K562 (cell line): ENCODE data around the gene ABHD5. TPM values are rescaled to one million over a fixed set of nuclear protein-coding genes. Genes with fewer than 3 reads are reported as not detected.

Experiments
- C11orf30 ChIP-seq: fragments of 450-650 bp; IDR thresholded peaks from 2 replicates; pipeline ENCODE4 v1.6.1; 2016; ENCODE audit warnings: low read depth, mild to moderate bottlenecking
- CBFA2T3 ChIP-seq: fragments of 450-650 bp; IDR thresholded peaks from 2 replicates; pipeline ENCODE4 v1.6.1; 2017
- CHD1 ChIP-seq: fragments of 200-600 bp; sonication (generic); IDR thresholded peaks from one replicate; pipeline ENCODE4 v1.6.1; 2012; ENCODE audit warnings: mild to moderate bottlenecking, moderate library complexity, low read length, inconsistent platforms
- CHD4 ChIP-seq: fragments of 200-600 bp; sonication (generic); IDR thresholded peaks from 3 replicates; pipeline ENCODE4 v1.6.1; 2012; ENCODE audit warnings: low read depth, mild to moderate bottlenecking, mixed read lengths, low read length, inconsistent platforms; ENCODE audit not compliant: insufficient read depth, insufficient replicate concordance, poor library complexity, severe bottlenecking
- CREB3L1 ChIP-seq: fragments of 450-650 bp; IDR thresholded peaks from 2 replicates; pipeline ENCODE4 v1.6.1; 2014; ENCODE audit warnings: low read depth, mild to moderate bottlenecking, moderate library complexity, borderline replicate concordance
- DIDO1 ChIP-seq: fragments of 450-650 bp; IDR thresholded peaks from 2 replicates; pipeline ENCODE4 v1.6.1; 2016; ENCODE audit warnings: low read depth, missing biosample characterization, missing genetic modification characterization
- DMBX1 ChIP-seq: fragments of 250-450 bp; sonication (Bioruptor Pico); IDR thresholded peaks from 2 replicates; pipeline ENCODE4 v1.8.0; 2022; ENCODE audit warnings: inconsistent platforms, mild to moderate bottlenecking, moderate library complexity, borderline replicate concordance
- ERF ChIP-seq: fragments of 450-650 bp; formaldehyde crosslinking; IDR thresholded peaks from 2 replicates; pipeline ENCODE4 v1.4.0; 2020; ENCODE audit warnings: mild to moderate bottlenecking, mixed read lengths
- HDAC1 ChIP-seq, 2 experiments: fragments of 450-650 bp; IDR thresholded peaks; 2 replicates each; pipeline ENCODE4 v1.6.1; 2016 to 2017; ENCODE audit warnings: inconsistent platforms in 1 of 2, mild to moderate bottlenecking in 1 of 2, moderate library complexity in 1 of 2
- JUND ChIP-seq, 2 experiments: IDR thresholded peaks; 2 replicates in 1 of 2; 3 replicates in 1 of 2; pipeline ENCODE4 v1.6.1; 2011; ENCODE audit warnings: borderline replicate concordance in 2 of 2, low read depth in 2 of 2, low read length in 2 of 2, improper control_type of control experiment in 1 of 2, missing biosample characterization in 1 of 2, missing genetic modification characterization in 1 of 2, missing genetic modification reagents in 1 of 2
- MAFF ChIP-seq: IDR thresholded peaks from 2 replicates; pipeline ENCODE4 v1.6.1; 2012; ENCODE audit warnings: low read length, improper control_type of control experiment
- MAFG ChIP-seq: fragments of 450-650 bp; conservative IDR thresholded peaks from 2 replicates; pipeline ENCODE4 v1.6.1; 2016; ENCODE audit warnings: missing genetic modification characterization, missing compliant biosample characterization
- MAX ChIP-seq: sonication (generic); formaldehyde crosslinking; IDR thresholded peaks from 2 replicates; pipeline ENCODE4 v1.9.0; 2022; ENCODE audit warnings: mild to moderate bottlenecking, missing genetic modification reagents
- NCOA4 ChIP-seq: fragments of 450-650 bp; IDR thresholded peaks from 2 replicates; pipeline ENCODE4 v1.6.1; 2018; ENCODE audit warnings: mild to moderate bottlenecking; ENCODE audit not compliant: partially characterized antibody
- NR4A1 ChIP-seq, 2 experiments: fragments of 250-450 bp in 1 of 2; fragments of 450-650 bp in 1 of 2; sonication (Bioruptor Pico) in 1 of 2; IDR thresholded peaks; 2 replicates each; pipeline versions ENCODE4 v1.4.0 to v1.6.1; 2016 to 2020; ENCODE audit warnings: mild to moderate bottlenecking in 2 of 2, missing compliant biosample characterization in 1 of 2, missing genetic modification characterization in 1 of 2, moderate library complexity in 1 of 2
- NRF1 ChIP-seq, 2 experiments: fragments of 450-650 bp; IDR thresholded peaks in 1 of 2; conservative IDR thresholded peaks in 1 of 2; 2 replicates each; pipeline ENCODE4 v1.6.1; 2014; ENCODE audit warnings: mild to moderate bottlenecking in 2 of 2
- PHF20 ChIP-seq: fragments of 450-650 bp; IDR thresholded peaks from 2 replicates; pipeline ENCODE4 v1.6.1; 2018; ENCODE audit not compliant: partially characterized antibody
- PKNOX1 ChIP-seq: fragments of 450-650 bp; IDR thresholded peaks from 2 replicates; pipeline ENCODE4 v1.6.1; 2016
- POLR2H ChIP-seq: IDR thresholded peaks from 2 replicates; pipeline ENCODE4 v1.6.1; 2016; ENCODE audit warnings: missing genetic modification characterization, low read depth, mild to moderate bottlenecking, control low read depth, missing compliant biosample characterization, moderate library complexity
- RCOR1 ChIP-seq, 2 experiments: IDR thresholded peaks; 2 replicates each; pipeline ENCODE4 v1.6.1; 2012; ENCODE audit warnings: low read depth in 2 of 2, low read length in 2 of 2, borderline replicate concordance in 1 of 2, improper control_type of control experiment in 1 of 2
- SMARCB1 ChIP-seq: IDR thresholded peaks from 2 replicates; pipeline ENCODE4 v1.6.1; 2011; ENCODE audit warnings: improper control_type of control experiment, low read depth; ENCODE audit not compliant: insufficient read length
- ZNF584 ChIP-seq: fragments of 200-800 bp; sonication (Bioruptor generic); IDR thresholded peaks from 2 replicates; pipeline ENCODE4 v1.6.1; 2016; ENCODE audit warnings: low read depth, mild to moderate bottlenecking, missing genetic modification characterization, missing compliant biosample characterization
- polyA plus RNA-seq, 8 experiments: library from polyadenylated mRNA; depleted of rRNA in 4 of 8; stranded (reverse) in 5 of 8; unstranded in 3 of 8; fragments of >200 nt; fragmentation: Nextera tagmentation in 2 of 8; fragmentation: Illumina TruSeq in 1 of 8; extraction: Ambion mirVana in 2 of 8; extraction: Trizol in 1 of 8; gene quantifications; 2 replicates each; pipeline versions ENCODE4 v1.2.1 to v1.2.3, GENCODE V29; 2011 to 2014; ENCODE audit warnings: inconsistent platforms in 1 of 8, missing spikeins in 1 of 8
- total RNA-seq, 7 experiments: library from RNA; depleted of rRNA in 6 of 7; stranded (reverse); fragments of >200 nt in 6 of 7; fragmentation: Illumina TruSeq in 2 of 7; extraction: Trizol in 2 of 7; gene quantifications; 2 replicates each; pipeline versions ENCODE4 v1.2.1 to v1.2.3, GENCODE V29; 2011 to 2021; ENCODE audit warnings: low replicate concordance in 1 of 7

The ABHD5 gene
- total and polyA plus RNA-seq, 9 of the 15 experiments (the other 6 are each of a cell fraction or from before 2014, with no cell fraction given), result 27.8 to 61.7 (median 39.9) TPM

- TF ChIP-seq C11orf30 (peak; percentile 99), CREB3L1 (peak; percentile 47; the same call in 1 of the 2 replicates), CHD4 (no peak), PHF20 (peak; percentile 28), NCOA4 (no peak), SMARCB1 (peak; percentile 93), HDAC1 (IDR thresholded peaks at IDR 0.05) (0 out of 4 replicates have a peak, but pooled peaks of 1 of the 2 experiments have one; percentile 18), ERF (CRISPR knock-in tag) (peak; percentile 83; the same call in 1 of the 2 replicates), CBFA2T3 (no peak), NR4A1 (CRISPR knock-in tag; IDR thresholded peaks at IDR 0.05) (peak; percentile 82; the same call in 1 of the 2 replicates), NR4A1 (tag; IDR thresholded peaks at IDR 0.05) (peak; percentile 89), MAX (CRISPR knock-in tag) (peak; percentile 52; the same call in 1 of the 2 replicates), ZNF584 (CRISPR knock-in tag) (peak; percentile 33; the same call in 1 of the 2 replicates), MAFF (peak; percentile 77), DMBX1 (CRISPR knock-in tag) (peak; percentile 83), DIDO1 (tag) (no peak), POLR2H (tag) (no peak), CHD1 (no peak), JUND (IDR thresholded peaks at IDR 0.05; ENCODE audit: borderline replicate concordance, low read depth, low read length) (peak; percentile 57), JUND (tag; IDR thresholded peaks at IDR 0.05; ENCODE audit: borderline replicate concordance, low read depth, low read length) (peak; percentile 42; the same call in 2 of the 3 replicates), MAFG (tag) (peak; percentile 98), PKNOX1 (no peak), RCOR1 (IDR thresholded peaks at IDR 0.05; ENCODE audit: borderline replicate concordance in 1 of 2, low read depth in 2 of 2, low read length in 2 of 2) (peak in 1 of 2 experiments; percentile 30; a peak in 1 of 4 replicates), NRF1 (conservative IDR thresholded peaks at IDR 0.05 in 1 of 2, IDR thresholded peaks at IDR 0.05 in 1 of 2) (no peak)
These were observed 82.7 kb downstream of the ABHD5 start (continued) for GRCh38 chr3:43773273-43774094.
